ENCODE data around the gene ABHD2.
"Not testable (repeated sequence)": the region's sequence is repeated elsewhere in the genome, so short reads cannot be mapped to it uniquely, and the experiment has no call there.

Gene ABHD2

DNA sequence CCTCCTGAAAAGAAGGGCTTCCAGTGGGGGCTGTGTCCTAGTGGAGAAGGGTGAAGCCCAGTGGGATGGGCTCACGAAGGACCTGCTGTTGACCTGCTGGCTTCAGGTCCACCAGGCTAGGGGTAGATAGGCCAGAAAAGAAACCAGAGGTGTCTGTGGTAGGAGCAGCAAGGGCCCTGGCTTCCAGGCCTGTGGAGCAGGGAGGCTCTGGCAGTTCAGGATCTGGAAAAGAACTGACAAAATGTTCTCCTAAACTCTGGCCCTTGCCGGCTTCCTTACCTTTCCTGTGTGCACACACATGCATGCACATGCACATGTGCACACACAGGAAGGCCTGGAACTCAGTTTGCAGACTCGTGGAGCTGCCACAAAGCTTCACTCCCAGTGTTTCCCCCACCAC is 49.7 kb downstream of the ABHD2 start:
- DNase-seq (ENCODE audit: low read depth in 2 of 2), result no peak

GRCh38 chr15:89138999-89139612 is 50.9 kb downstream of the ABHD2 start:
- no peak for DNase-seq (ENCODE audit: low read depth in 2 of 2)

- no peak for DNase-seq (ENCODE audit: low read depth in 2 of 2)
These were observed 51.6 kb downstream of the ABHD2 start for GRCh38 chr15:89139613-89140499.

- DNase-seq (ENCODE audit: low read depth in 2 of 2), result no peak
These were observed 52.3 kb downstream of the ABHD2 start for GRCh38 chr15:89140595-89140994.

GRCh38 chr15:89141159-89141558 is 52.9 kb downstream of the ABHD2 start:
- DNase-seq (ENCODE audit: low read depth in 2 of 2), result not testable (repeated sequence)

DNA sequence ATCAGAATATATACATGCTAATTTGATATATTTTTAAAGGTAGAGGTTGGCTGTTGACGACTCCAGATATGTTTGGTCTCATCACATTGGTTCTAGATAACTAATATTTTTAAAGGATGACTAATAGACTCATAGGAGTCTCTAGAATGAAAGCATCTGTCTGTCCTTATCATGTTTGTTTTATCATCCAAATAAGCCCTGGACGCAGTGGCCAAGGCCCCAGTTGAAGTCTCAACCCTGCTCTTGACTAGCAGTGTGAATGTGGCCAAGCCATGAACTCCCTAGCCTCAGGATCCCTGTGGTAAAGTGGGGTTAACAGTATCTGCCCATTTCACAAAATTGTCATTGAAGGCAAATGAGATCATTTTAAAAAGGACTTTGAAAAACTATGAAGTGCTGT is 53.6 kb downstream of the ABHD2 start:
- no peak for DNase-seq (ENCODE audit: low read depth in 2 of 2)

DNA sequence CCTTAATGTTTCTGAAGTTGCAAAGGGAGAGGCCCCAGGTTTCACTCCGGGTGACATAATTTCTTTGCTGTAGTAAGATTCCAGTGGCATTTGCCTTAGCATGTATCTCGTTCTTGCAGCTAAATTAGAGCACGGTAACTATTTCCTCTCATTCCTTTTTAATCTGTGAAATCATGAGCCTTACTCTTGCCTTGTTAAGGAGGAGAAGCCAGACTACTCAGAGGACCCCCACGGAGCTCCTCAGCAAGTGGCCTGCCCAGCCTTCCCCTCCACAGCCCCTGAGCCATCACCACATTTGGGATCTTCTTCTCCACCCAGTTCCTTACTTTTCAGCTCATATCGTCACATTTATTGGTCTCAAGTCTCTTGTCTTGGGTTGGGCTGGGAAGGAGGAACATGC is 54.2 kb downstream of the ABHD2 start:
- DNase-seq (ENCODE audit: low read depth in 2 of 2), result no peak

- no peak for DNase-seq (ENCODE audit: low read depth in 2 of 2)
These were observed 55.4 kb downstream of the ABHD2 start for GRCh38 chr15:89143503-89144162.

GRCh38 chr15:89144491-89144890 is 56.2 kb downstream of the ABHD2 start:
- no peak for DNase-seq (ENCODE audit: low read depth in 2 of 2)

- DNase-seq (ENCODE audit: low read depth in 2 of 2), result no peak
These were observed 58.1 kb downstream of the ABHD2 start for GRCh38 chr15:89146366-89146765.

- no peak for DNase-seq (ENCODE audit: low read depth in 2 of 2)
These were observed 59.9 kb downstream of the ABHD2 start for GRCh38 chr15:89148126-89148525.

- DNase-seq (ENCODE audit: low read depth in 2 of 2), result no peak
These were observed 61.3 kb downstream of the ABHD2 start for GRCh38 chr15:89149501-89150101.

GRCh38 chr15:89150287-89150686 is 62.0 kb downstream of the ABHD2 start:
- no peak for DNase-seq (ENCODE audit: low read depth in 2 of 2)

- DNase-seq (ENCODE audit: low read depth in 2 of 2), result no peak
These were observed 62.8 kb downstream of the ABHD2 start for GRCh38 chr15:89150762-89151664.

DNA sequence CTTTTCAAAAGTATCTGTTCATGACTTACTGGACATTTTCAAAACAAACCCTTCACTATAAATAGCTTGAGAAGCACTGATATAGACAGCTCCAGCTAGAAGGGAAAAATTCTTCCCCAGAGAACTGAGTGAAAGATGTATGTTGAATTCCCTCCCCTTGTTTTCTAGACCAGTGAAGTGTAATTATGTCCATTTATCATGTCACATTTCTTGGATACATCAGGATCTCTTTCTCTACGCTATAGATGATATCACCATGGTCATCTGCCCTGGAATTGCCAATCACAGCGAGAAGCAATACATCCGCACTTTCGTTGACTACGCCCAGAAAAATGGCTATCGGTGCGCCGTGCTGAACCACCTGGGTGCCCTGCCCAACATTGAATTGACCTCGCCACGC is 66.9 kb downstream of the ABHD2 start:
- no peak for DNase-seq (ENCODE audit: low read depth in 2 of 2)

GRCh38 chr15:89155656-89156055 is 67.4 kb downstream of the ABHD2 start:
- no peak for DNase-seq (ENCODE audit: low read depth in 2 of 2)

- DNase-seq (ENCODE audit: low read depth in 2 of 2), result no peak
These were observed 68.8 kb downstream of the ABHD2 start for GRCh38 chr15:89157061-89157460.

DNA sequence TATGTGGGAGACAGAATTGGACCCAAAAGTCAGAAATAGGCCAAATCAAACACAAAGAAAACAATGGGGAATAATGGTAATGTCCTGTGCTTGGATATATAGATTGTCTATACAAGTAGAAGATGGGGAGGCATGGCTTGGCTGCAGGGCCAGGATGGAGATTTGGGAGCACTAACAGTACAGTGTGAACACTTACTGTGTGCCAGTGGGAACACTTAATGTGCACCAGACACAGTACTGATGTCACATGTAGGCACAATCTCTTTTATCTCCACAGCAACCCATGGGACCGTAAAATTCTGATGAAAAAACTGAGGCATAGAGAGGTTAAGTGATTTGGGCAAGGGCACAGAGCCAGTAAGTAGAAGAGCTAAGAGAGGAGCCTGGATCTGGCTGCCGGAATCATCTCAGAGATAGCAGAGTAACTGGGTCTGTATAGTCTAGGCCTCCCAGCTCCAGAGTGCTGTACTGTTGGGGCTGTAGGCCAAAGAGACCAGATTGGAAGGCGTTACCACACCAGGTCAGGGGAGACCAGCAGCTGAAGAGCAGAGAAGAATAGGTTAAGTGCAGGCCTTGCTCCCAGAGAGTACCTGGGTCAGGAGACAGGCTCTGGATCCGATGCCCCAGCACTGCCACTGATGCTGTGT is 69.8 kb downstream of the ABHD2 start:
- no peak for DNase-seq (ENCODE audit: low read depth in 2 of 2)

GRCh38 chr15:89161666-89162065 is 73.4 kb downstream of the ABHD2 start:
- no peak for DNase-seq (ENCODE audit: low read depth in 2 of 2)

DNA sequence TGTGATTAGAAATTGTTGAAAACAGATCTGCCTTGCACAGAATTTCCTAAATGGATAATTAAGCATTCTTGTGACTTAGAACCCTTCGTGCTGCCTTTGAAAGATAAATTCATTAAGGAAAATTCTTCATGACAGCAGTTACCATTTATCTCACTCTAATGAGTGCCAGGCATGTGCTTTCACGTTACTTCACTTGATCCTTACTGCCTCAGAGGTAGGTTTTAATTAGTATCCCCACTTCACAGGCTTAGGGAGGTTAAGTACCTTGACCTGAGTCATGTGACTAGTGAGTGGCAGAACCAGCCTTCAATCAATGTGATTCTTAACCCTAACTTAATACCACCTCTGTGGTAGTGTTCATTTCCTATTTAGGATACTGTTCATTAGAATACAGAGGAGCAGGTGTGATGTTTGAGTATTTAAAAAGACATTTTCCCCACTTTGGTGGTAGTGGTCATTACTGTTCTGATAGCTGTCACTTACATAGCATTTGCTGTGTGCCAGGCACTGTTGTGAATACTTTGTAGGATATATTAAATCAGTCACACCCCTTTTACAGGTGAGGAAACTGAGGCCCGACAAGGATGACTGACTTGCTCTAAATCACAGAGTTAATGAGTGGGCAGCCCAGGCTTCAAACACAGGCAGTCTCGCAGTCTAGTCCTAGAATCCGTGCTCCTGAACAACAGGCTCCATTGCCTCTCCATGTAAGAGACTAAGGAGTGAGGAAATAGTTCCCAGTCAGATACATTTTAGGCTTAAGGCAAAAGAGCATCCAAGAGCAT is 75.2 kb downstream of the ABHD2 start:
- no peak for DNase-seq (ENCODE audit: low read depth in 2 of 2)
